GM19452 (cell line): ENCODE results near the gene SERPINA5.
"Not testable (repeated sequence)": the region's sequence is repeated elsewhere in the genome, so short reads cannot be mapped to it uniquely, and the experiment has no call there.

Source experiments
- ATAC-seq: cut with Tn5 transposase; IDR thresholded peaks from one replicate; pipeline ENCODE4 v1.9.1; 2021; ENCODE audit not compliant: unreplicated experiment

SERPINA5 gene

GRCh38 chr14:94621358-94622134 lies 40.3 kb downstream of the SERPINA5 start:
- ATAC-seq: no peak

- no peak for ATAC-seq
Measured at GRCh38 chr14:94622653-94623421, 41.6 kb downstream of the SERPINA5 start.

DNA sequence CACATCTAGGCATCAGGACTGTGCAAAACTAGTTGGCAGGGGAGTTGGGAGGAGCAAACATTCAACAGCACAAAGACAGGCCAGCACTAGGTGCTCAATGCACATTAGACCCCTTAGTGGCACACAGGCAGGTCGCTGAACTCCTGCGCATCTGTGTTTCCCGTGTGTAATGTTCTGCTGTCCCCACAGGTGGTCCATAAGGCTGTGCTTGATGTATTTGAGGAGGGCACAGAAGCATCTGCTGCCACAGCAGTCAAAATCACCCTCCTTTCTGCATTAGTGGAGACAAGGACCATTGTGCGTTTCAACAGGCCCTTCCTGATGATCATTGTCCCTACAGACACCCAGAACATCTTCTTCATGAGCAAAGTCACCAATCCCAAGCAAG lies 42.2 kb downstream of the SERPINA5 start:
- ATAC-seq: no peak

DNA sequence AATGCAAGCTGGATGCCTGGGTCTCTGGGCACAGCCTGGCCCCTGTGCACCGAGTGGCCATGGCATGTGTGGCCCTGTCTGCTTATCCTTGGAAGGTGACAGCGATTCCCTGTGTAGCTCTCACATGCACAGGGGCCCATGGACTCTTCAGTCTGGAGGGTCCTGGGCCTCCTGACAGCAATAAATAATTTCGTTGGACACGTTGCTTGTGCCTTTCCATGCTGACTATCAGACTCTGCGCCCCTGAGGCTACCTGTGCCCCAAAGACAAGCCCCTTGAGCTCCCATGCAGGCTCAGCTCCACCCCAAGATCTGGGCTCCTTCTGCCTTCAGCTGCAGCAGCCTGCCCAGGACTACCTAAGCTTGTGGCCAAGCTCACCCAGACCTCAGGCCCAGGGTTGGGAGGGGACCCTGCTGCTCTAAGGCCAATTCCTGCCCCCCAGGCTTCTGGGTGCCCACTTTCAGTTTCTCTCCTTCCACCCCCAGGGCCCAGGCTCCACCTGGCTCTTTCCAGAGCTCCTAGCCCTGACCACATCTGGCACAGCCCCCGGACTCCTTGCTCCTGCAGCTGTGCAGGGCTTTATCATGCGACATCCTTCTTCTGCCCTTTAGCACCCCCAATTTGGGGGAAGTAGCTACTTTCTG lies 42.8 kb downstream of the SERPINA5 start:
- ATAC-seq: no peak

GRCh38 chr14:94624537-94625352 lies 43.5 kb downstream of the SERPINA5 start:
- no peak for ATAC-seq

- no peak for ATAC-seq
Measured at GRCh38 chr14:94625353-94625635, 44.1 kb downstream of the SERPINA5 start.

- no peak for ATAC-seq
Measured at GRCh38 chr14:94628578-94628977, 47.4 kb downstream of the SERPINA5 start.

DNA sequence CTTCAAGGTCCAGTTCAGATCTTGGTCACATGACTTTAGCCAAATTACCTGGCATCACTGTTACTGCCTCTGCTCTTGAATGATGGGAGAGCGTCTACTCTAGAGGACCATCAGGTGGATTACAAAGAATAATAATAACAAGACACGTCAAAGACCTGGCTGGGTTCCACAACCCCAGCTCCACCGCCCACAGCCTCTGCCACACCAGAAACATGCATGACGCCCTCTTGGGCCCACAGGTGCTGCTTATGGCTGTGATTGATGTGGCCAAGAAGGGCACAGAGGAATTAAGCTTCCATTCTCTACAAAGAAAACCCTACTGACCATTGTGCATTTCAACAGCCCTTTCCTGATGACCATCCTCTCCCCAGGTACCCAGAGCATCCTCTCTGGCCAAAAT lies 49.2 kb downstream of the SERPINA5 start:
- ATAC-seq: no peak

DNA sequence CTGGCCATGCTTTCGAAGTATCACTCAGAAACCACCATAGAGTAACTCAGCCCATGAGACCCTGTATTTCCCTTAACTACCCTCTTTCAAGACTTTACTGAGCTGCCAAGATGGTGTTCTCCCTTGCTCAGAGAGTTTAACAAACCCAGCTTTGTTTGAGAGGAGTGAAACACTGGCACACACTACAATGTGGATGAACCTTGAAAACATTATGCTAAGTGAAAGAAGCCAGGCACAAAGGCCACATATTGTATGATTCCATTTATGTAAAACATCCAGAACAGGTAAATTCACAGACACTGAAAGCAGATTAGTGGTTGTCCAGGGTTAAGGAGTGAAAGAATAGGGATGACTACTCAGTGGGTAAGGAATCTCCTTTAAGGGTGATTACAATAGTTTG lies 49.8 kb downstream of the SERPINA5 start:
- ATAC-seq: no peak

GRCh38 chr14:94631536-94632304 lies 50.5 kb downstream of the SERPINA5 start:
- ATAC-seq: no peak

- ATAC-seq: no peak
Measured at GRCh38 chr14:94632305-94632590, 51.0 kb downstream of the SERPINA5 start.

GRCh38 chr14:94633121-94633520 lies 51.9 kb downstream of the SERPINA5 start:
- ATAC-seq: no peak

- no peak for ATAC-seq
Measured at GRCh38 chr14:94635154-94635553, 53.9 kb downstream of the SERPINA5 start.

- ATAC-seq: no peak
Measured at GRCh38 chr14:94636744-94637412, 55.7 kb downstream of the SERPINA5 start.

GRCh38 chr14:94637814-94638213 lies 56.6 kb downstream of the SERPINA5 start:
- not testable (repeated sequence) for ATAC-seq

DNA sequence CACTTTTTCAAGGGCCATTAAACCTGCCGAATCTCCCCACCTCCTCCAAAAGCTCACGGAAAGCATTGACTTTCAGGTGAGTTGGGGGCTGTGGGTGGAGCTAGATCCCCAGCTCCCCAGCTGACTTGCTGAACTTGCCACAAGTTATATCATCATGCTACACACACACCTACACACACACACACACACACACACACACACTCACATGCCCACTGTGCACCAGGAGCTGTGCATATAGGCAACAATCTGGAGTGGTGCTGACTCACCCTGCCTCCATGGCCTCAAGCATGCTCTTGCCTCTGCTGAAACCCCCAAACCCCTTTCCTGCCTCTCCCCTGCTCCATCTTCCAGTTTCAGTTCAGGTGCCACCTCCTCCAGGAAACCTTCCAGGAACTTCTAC lies 57.1 kb downstream of the SERPINA5 start:
- ATAC-seq: no peak

DNA sequence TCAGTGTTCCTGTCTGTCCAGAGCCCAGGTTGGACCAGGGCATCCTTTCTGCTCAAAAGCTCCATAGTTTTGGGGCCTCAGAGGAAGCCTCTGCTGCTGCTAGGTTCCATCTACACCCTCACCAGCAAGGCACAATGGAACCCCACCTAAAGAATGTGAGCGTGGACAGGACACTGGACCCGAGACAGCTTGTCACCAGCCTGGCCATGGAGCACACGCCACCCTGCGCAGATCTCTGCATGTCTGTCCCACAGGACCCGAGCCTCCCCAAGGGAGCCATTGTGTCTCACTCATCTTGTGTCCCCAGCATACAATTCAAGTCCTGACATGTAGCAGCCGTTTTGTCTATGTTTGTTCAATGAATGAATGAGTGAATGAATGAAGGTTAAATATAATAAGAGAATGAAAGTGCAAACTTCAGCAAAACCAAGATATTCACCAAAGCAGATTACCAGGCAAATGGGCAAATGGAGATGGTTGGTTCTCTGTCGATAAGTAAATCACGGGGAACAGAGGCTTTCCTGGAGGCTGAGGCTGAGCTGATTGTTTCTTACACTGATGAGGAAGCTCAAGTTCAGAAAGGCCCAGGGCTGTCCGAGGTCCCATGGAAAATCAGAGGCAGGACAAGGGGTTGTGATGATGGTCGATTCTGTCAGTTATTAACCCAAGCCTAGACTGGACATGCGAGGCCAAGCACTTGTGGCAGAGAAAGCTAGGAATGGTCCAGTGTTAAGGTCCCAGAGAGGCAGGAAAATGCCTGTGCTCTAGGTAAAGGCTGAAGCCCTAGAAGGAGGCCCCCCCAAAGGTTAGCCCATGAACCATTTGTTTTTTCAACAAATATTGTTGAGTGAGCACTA lies 58.0 kb downstream of the SERPINA5 start:
- ATAC-seq: no peak

GRCh38 chr14:94640721-94641631 lies 59.8 kb downstream of the SERPINA5 start:
- no peak for ATAC-seq
